Measurements from ENCODE around the gene UIMC1. TPM values are rescaled to one million over a fixed set of nuclear protein-coding genes. Genes with fewer than 3 reads are reported as not detected.

Gene UIMC1
- total and polyA plus RNA-seq, 2 of the 13 experiments (the other 11 are each of a cell fraction or from before 2014, with no cell fraction given), result 18.9 to 32.7 TPM

DNA sequence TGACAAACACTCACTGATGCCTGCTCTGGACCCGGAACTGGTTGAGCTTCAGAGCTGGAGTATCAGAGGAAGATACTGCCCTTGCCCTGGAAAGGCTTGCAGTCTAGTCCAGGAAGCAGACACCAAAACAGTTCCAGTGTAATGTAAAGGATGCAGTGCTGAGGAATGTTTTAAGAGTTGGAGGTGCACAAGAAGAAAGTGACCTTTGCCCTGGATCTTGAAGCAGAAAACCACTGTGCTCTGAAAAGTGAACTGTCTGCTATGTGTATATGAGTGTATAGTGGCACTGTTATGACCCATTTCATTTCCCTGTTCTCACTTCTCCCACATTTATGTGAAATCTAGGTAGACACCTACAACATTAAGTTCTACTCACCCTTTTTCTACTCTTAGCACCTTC, 18.0 kb upstream of the UIMC1 start:
- no TSS peak for BruUV-seq (replicated peaks)
- whole genome bisulfite sequencing (ENCODE audit: low lambda C conversion rate), result 87% methylated on average over 1 of the region's 1 CpG
- ATAC-seq (no peak), FAIRE-seq (no peak), DNase-seq (ENCODE audit: low spot score) (no peak)
- Histone ChIP-seq H3K4me1 (ENCODE audit: insufficient read depth, low read length) (peaks cover 32% of the 10 kb centered on the region), H3K27me3 (ENCODE audit: control insufficient read depth in 1 of 2, insufficient read depth in 2 of 2, low read length in 2 of 2) (no peaks in the 10 kb centered on the region; a peak in 1 of 5 replicates), H2AFZ (ENCODE audit: low read length) (no peak overlapping the region), H3K79me2 (ENCODE audit: insufficient read depth, low read length) (peaks cover 36% of the 10 kb centered on the region), H3K4me3 (replicated peaks in 1 of 3; ENCODE audit: insufficient read depth in 1 of 3, low read depth in 2 of 3, low read length in 3 of 3) (no peak overlapping the region), H3K9ac (ENCODE audit: insufficient read depth, low read depth, low read length) (no peak overlapping the region), H3K4me2 (ENCODE audit: low read depth, low read length) (no peak overlapping the region), H4K20me1 (ENCODE audit: insufficient read depth, low read length) (no peaks in the 10 kb centered on the region), H3K27ac (ENCODE audit: extremely low read length, insufficient read depth, low read length) (no peak overlapping the region), H3K36me3 (replicated peaks in 1 of 2; ENCODE audit: control insufficient read depth in 1 of 2, insufficient read depth in 2 of 2, low read length in 2 of 2) (peaks cover 1 to 7% of the 10 kb centered on the region in 2 experiments; a peak in 1 of 5 replicates), H3K9me3 (ENCODE audit: low read length) (no peaks in the 10 kb centered on the region)
- ChIA-PET CTCF (ENCODE audit: low intra/inter-chr PET ratio, low total read pairs) (no interaction called here), POLR2A (interaction anchor here (0.8 to 3.5 kb wide), 2 partner anchors 19 to 62 kb away, joined by 3 to 17 read pairs; partner anchors contain the start of genes FGFR4 and UIMC1)
- in situ Hi-C loops (cut with HindIII; ENCODE audit: extremely low pct_ligation_motif_present, low pct_unique_long_range_greater_than_20kb) (no loop called here), intact Hi-C loops (cut with micrococcal nuclease; ENCODE audit: unreplicated experiment) (no loop called here)
- TF ChIP-seq NCOA1 (CRISPR knock-in tag; IDR thresholded peaks at IDR 0.05), result no peak
- no peak for TF ChIP-seq HNF4A (CRISPR knock-in tag; IDR thresholded peaks at IDR 0.05)
- TF ChIP-seq, protein P1, sequence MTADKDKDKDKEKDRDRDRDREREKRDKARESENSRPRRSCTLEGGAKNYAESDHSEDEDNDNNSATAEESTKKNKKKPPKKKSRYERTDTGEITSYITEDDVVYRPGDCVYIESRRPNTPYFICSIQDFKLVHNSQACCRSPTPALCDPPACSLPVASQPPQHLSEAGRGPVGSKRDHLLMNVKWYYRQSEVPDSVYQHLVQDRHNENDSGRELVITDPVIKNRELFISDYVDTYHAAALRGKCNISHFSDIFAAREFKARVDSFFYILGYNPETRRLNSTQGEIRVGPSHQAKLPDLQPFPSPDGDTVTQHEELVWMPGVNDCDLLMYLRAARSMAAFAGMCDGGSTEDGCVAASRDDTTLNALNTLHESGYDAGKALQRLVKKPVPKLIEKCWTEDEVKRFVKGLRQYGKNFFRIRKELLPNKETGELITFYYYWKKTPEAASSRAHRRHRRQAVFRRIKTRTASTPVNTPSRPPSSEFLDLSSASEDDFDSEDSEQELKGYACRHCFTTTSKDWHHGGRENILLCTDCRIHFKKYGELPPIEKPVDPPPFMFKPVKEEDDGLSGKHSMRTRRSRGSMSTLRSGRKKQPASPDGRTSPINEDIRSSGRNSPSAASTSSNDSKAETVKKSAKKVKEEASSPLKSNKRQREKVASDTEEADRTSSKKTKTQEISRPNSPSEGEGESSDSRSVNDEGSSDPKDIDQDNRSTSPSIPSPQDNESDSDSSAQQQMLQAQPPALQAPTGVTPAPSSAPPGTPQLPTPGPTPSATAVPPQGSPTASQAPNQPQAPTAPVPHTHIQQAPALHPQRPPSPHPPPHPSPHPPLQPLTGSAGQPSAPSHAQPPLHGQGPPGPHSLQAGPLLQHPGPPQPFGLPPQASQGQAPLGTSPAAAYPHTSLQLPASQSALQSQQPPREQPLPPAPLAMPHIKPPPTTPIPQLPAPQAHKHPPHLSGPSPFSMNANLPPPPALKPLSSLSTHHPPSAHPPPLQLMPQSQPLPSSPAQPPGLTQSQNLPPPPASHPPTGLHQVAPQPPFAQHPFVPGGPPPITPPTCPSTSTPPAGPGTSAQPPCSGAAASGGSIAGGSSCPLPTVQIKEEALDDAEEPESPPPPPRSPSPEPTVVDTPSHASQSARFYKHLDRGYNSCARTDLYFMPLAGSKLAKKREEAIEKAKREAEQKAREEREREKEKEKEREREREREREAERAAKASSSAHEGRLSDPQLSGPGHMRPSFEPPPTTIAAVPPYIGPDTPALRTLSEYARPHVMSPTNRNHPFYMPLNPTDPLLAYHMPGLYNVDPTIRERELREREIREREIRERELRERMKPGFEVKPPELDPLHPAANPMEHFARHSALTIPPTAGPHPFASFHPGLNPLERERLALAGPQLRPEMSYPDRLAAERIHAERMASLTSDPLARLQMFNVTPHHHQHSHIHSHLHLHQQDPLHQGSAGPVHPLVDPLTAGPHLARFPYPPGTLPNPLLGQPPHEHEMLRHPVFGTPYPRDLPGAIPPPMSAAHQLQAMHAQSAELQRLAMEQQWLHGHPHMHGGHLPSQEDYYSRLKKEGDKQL (CRISPR knock-in tag; IDR thresholded peaks at IDR 0.05; ENCODE audit: low read depth), result no peak
- TF ChIP-seq ZNF225 (CRISPR knock-in tag; IDR thresholded peaks at IDR 0.05), result no peak
- TF ChIP-seq, protein P2, sequence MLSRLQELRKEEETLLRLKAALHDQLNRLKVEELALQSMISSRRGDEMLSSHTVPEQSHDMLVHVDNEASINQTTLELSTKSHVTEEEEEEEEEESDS (CRISPR knock-in tag; IDR thresholded peaks at IDR 0.05; ENCODE audit: borderline replicate concordance), result no peak
- no peak for TF ChIP-seq ARNT2 (CRISPR knock-in tag; IDR thresholded peaks at IDR 0.05; ENCODE audit: low read depth)
- TF ChIP-seq HIVEP1 (CRISPR knock-in tag; IDR thresholded peaks at IDR 0.05), result no peak
- TF ChIP-seq POGK (CRISPR knock-in tag; conservative IDR thresholded peaks at IDR 0.05), result no peak
- no peak for TF ChIP-seq CCAR2 (optimal IDR thresholded peaks at IDR 0.05; ENCODE audit: low read depth, low read length)
- TF ChIP-seq TFDP1 (CRISPR knock-in tag; IDR thresholded peaks at IDR 0.05; ENCODE audit: borderline replicate concordance), result no peak
- TF ChIP-seq, protein P3, sequence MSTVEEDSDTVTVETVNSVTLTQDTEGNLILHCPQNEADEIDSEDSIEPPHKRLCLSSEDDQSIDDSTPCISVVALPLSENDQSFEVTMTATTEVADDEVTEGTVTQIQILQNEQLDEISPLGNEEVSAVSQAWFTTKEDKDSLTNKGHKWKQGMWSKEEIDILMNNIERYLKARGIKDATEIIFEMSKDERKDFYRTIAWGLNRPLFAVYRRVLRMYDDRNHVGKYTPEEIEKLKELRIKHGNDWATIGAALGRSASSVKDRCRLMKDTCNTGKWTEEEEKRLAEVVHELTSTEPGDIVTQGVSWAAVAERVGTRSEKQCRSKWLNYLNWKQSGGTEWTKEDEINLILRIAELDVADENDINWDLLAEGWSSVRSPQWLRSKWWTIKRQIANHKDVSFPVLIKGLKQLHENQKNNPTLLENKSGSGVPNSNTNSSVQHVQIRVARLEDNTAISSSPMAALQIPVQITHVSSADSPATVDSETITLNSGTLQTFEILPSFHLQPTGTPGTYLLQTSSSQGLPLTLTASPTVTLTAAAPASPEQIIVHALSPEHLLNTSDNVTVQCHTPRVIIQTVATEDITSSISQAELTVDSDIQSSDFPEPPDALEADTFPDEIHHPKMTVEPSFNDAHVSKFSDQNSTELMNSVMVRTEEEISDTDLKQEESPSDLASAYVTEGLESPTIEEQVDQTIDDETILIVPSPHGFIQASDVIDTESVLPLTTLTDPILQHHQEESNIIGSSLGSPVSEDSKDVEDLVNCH (CRISPR knock-in tag; IDR thresholded peaks at IDR 0.05), result no peak
- TF ChIP-seq ZNF251 (CRISPR knock-in tag; IDR thresholded peaks at IDR 0.05), result no peak
- no peak for TF ChIP-seq ZNF30 (CRISPR knock-in tag; IDR thresholded peaks at IDR 0.05)
- TF ChIP-seq FOXO1 (CRISPR knock-in tag; IDR thresholded peaks at IDR 0.05), result no peak
